Stomach (tissue), 4 donors: ENCODE data around the gene PLA2G4B.

Source experiments
- POLR2A ChIP-seq, 4 donors: fragments of 450-650 bp; IDR thresholded peaks; one replicate each; pipeline ENCODE4 v1.6.1; 2016; ENCODE audit warnings: antibody characterized with exemption in 4 of 4, control low read depth in 2 of 4, mild to moderate bottlenecking in 1 of 4, moderate library complexity in 1 of 4
- TF ChIP-seq, protein P1 (sequence below), 7 experiments: fragments of 450-650 bp in 4 of 7; fragments of 200-600 bp in 3 of 7; sonication (generic) in 3 of 7; IDR thresholded peaks; one replicate each; pipeline ENCODE4 v1.5.1; 2016 to 2019; ENCODE audit warnings: antibody characterized with exemption in 7 of 7, control low read depth in 2 of 7, mild to moderate bottlenecking in 1 of 7

DNA sequence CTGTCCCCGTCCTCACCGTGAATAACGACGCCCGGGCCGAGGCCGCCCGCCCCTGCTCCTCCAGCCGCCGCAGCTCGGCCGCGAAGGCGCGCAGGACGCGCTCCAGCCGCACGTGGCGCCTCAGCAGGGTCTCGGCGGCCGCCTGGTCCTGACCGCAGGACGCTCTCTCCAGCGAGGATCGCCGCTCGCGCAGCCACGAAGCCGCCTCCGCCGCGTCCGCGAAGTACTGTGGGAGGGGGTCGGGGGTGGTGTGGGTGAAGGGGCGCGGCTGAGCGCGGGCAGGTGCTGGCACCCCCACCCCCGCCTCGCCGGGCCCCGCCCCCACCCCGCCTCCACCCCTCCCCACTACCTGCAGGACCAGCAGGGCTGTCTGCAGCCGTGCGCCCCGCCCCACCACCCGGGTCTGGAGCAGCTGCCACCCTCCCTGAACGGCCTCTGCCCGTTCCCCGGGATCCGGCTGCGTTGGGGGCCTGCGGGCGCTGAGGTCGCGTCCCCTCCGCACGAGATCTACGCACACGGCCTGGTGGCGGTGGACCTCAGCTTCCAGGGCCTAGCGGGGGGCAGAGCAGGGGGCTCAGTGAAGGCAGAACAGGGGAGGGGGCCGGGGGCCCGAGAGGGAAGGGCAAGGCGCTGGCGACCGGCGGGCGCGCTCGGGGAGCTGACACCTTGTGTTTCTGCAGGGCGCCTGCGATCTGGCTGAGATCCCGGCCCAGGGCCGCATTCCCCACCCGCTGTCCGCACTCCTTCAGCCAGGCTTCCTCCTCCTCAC lies 43.5 kb downstream of the PLA2G4B start:
- TF ChIP-seq POLR2A (IDR thresholded peaks at IDR 0.05), result no peak
- TF ChIP-seq, protein P1, sequence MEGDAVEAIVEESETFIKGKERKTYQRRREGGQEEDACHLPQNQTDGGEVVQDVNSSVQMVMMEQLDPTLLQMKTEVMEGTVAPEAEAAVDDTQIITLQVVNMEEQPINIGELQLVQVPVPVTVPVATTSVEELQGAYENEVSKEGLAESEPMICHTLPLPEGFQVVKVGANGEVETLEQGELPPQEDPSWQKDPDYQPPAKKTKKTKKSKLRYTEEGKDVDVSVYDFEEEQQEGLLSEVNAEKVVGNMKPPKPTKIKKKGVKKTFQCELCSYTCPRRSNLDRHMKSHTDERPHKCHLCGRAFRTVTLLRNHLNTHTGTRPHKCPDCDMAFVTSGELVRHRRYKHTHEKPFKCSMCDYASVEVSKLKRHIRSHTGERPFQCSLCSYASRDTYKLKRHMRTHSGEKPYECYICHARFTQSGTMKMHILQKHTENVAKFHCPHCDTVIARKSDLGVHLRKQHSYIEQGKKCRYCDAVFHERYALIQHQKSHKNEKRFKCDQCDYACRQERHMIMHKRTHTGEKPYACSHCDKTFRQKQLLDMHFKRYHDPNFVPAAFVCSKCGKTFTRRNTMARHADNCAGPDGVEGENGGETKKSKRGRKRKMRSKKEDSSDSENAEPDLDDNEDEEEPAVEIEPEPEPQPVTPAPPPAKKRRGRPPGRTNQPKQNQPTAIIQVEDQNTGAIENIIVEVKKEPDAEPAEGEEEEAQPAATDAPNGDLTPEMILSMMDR (IDR thresholded peaks at IDR 0.05), result no peak
